Colonic mucosa (tissue), 4 donors: ENCODE measurements around the gene KCNIP4. TPM values are rescaled to one million over a fixed set of nuclear protein-coding genes. Genes with fewer than 3 reads are reported as not detected.

Experiments
- DNase-seq: peaks from one replicate; pipeline ENCODE4 v3.0.0-alpha.2; 2020
- H3K27ac ChIP-seq: fragments of 200-600 bp; one replicate; pipeline ENCODE4 v1.8.0; 2021
- H3K27me3 ChIP-seq: fragments of 200-600 bp; one replicate; pipeline ENCODE4 v1.8.0; 2021
- H3K36me3 ChIP-seq: fragments of 200-600 bp; one replicate; pipeline ENCODE4 v1.8.0; 2021
- H3K4me1 ChIP-seq: fragments of 200-600 bp; one replicate; pipeline ENCODE4 v1.8.0; 2021; ENCODE audit warnings: mild to moderate bottlenecking
- H3K4me3 ChIP-seq: fragments of 200-600 bp; one replicate; pipeline ENCODE4 v1.8.0; 2021
- H3K9ac ChIP-seq, 2 donors: one replicate each; pipeline ENCODE4 v1.7.0; 2013; ENCODE audit warnings: control low read depth in 2 of 2, low read depth in 2 of 2, low read length in 2 of 2
- H3K9me3 ChIP-seq: fragments of 200-600 bp; one replicate; pipeline ENCODE4 v1.8.0; 2021
- CTCF ChIP-seq: fragments of 200-600 bp; IDR thresholded peaks from one replicate; pipeline ENCODE4 v1.8.0; 2022; ENCODE audit warnings: antibody characterized with exemption, mild to moderate bottlenecking
- intact Hi-C: fragments of 100-400 bp; cut with DNase I; formaldehyde crosslinking; loops from one replicate; pipeline ENCODE4 v1.14.1; 2022
- total RNA-seq, 2 donors: library from RNA; stranded (reverse); fragmentation: NEBNext Ultra II Directional in 1 of 2; extraction: Animal tissue kit (Norgen Biotek cat#: 25700) in 1 of 2; gene quantifications; one replicate each; pipeline ENCODE4 v1.2.1, GENCODE V29; 2021
- donor health status: healthy.
- donor health status: DM: no; HTN: no; CAD: no.
- donor health status: DM: no; HTN: no; CAD: no.

Gene KCNIP4
- total RNA-seq, 2 donors from 2014 or later = 0.67 to 1.2 TPM

- no peak overlapping the region for H3K9ac ChIP-seq
- no peaks in the 10 kb centered on the region for H3K4me1 ChIP-seq
- H3K27ac ChIP-seq = no peak overlapping the region
- H3K9me3 ChIP-seq = no peaks in the 10 kb centered on the region
- H3K27me3 ChIP-seq = no peaks in the 10 kb centered on the region
- no peak for DNase-seq
- H3K36me3 ChIP-seq = no peaks in the 10 kb centered on the region
- no peak overlapping the region for H3K4me3 ChIP-seq
- TF ChIP-seq CTCF = no peak
- intact Hi-C loops = no loop called here
These were observed 564.0 kb downstream of the KCNIP4 start for GRCh38 chr4:21384609-21385008.

- Histone ChIP-seq H3K27ac (no peak overlapping the region), H3K9ac (no peak overlapping the region), H3K36me3 (no peaks in the 10 kb centered on the region), H3K4me3 (no peak overlapping the region), H3K4me1 (no peaks in the 10 kb centered on the region), H3K9me3 (no peaks in the 10 kb centered on the region), H3K27me3 (no peaks in the 10 kb centered on the region)
- TF ChIP-seq CTCF = no peak
- intact Hi-C loops = no loop called here
- DNase-seq = no peak
These were observed 567.7 kb downstream of the KCNIP4 start for GRCh38 chr4:21380861-21381260.

GRCh38 chr4:21377046-21377445, 571.5 kb downstream of the KCNIP4 start:
- Histone ChIP-seq H3K4me3 (no peak overlapping the region), H3K36me3 (no peaks in the 10 kb centered on the region), H3K9ac (no peak overlapping the region), H3K4me1 (no peaks in the 10 kb centered on the region), H3K27ac (no peak overlapping the region), H3K9me3 (no peaks in the 10 kb centered on the region), H3K27me3 (no peaks in the 10 kb centered on the region)
- no peak for DNase-seq
- intact Hi-C loops = no loop called here
- TF ChIP-seq CTCF = no peak

- no peak overlapping the region for H3K27ac ChIP-seq
- no peak for DNase-seq
- no peaks in the 10 kb centered on the region for H3K4me1 ChIP-seq
- no peak overlapping the region for H3K9ac ChIP-seq
- H3K4me3 ChIP-seq = no peak overlapping the region
- H3K27me3 ChIP-seq = no peaks in the 10 kb centered on the region
- H3K9me3 ChIP-seq = no peaks in the 10 kb centered on the region
- no peak for TF ChIP-seq CTCF
- H3K36me3 ChIP-seq = no peaks in the 10 kb centered on the region
- intact Hi-C loops = no loop called here
These were observed 572.4 kb downstream of the KCNIP4 start for GRCh38 chr4:21376176-21376575.

- H3K9me3 ChIP-seq = no peaks in the 10 kb centered on the region
- no peak overlapping the region for H3K4me3 ChIP-seq
- H3K36me3 ChIP-seq = no peaks in the 10 kb centered on the region
- H3K4me1 ChIP-seq = no peaks in the 10 kb centered on the region
- H3K9ac ChIP-seq = no peak overlapping the region
- no peak for DNase-seq
- H3K27ac ChIP-seq = no peak overlapping the region
- intact Hi-C loops = no loop called here
- TF ChIP-seq CTCF = no peak
- H3K27me3 ChIP-seq = no peaks in the 10 kb centered on the region
These were observed 573.8 kb downstream of the KCNIP4 start for GRCh38 chr4:21374641-21375368.
